Progenitor cell of endocrine pancreas (in vitro differentiated cells): ENCODE results near the gene CEP112. TPM values are rescaled to one million over a fixed set of nuclear protein-coding genes. Genes with fewer than 3 reads are reported as not detected.

Experiments
- DNase-seq: peaks from one replicate; pipeline ENCODE4 v3.0.0; 2021; ENCODE audit warnings: low spot score; ENCODE audit not compliant: unreplicated experiment
- H3K27ac Mint-ChIP-seq: 2 replicates; pipeline ENCODE4 v1.8.0; 2021; ENCODE audit warnings: mild to moderate bottlenecking, moderate library complexity, mixed read lengths
- H3K27me3 Mint-ChIP-seq: 2 replicates; pipeline ENCODE4 v1.8.0; 2021; ENCODE audit warnings: mixed read lengths
- H3K36me3 Mint-ChIP-seq: 2 replicates; pipeline ENCODE4 v1.8.0; 2022; ENCODE audit warnings: mixed read lengths; ENCODE audit not compliant: insufficient read depth
- H3K4me1 Mint-ChIP-seq: 2 replicates; pipeline ENCODE4 v1.8.0; 2021; ENCODE audit warnings: low read depth, mixed read lengths
- H3K4me3 Mint-ChIP-seq: 2 replicates; pipeline ENCODE4 v1.8.0; 2021; ENCODE audit warnings: low read depth, mild to moderate bottlenecking, moderate library complexity, mixed read lengths
- H3K9me3 Mint-ChIP-seq: 2 replicates; pipeline ENCODE4 v1.8.0; 2021; ENCODE audit warnings: low read depth, mixed read lengths
- total RNA-seq: library from RNA; stranded (reverse); gene quantifications from 2 replicates; pipeline ENCODE4 v1.2.1, GENCODE V29; 2021
- TF ChIP-seq, protein P1 (sequence below): fragments of 200-600 bp; sonication (generic); IDR thresholded peaks from one replicate; pipeline ENCODE4 v1.5.0; 2021; ENCODE audit warnings: antibody characterized with exemption, mild to moderate bottlenecking; ENCODE audit not compliant: unreplicated experiment

The CEP112 gene
- total RNA-seq, 1 donor from 2014 or later, result 24.3 TPM

DNA sequence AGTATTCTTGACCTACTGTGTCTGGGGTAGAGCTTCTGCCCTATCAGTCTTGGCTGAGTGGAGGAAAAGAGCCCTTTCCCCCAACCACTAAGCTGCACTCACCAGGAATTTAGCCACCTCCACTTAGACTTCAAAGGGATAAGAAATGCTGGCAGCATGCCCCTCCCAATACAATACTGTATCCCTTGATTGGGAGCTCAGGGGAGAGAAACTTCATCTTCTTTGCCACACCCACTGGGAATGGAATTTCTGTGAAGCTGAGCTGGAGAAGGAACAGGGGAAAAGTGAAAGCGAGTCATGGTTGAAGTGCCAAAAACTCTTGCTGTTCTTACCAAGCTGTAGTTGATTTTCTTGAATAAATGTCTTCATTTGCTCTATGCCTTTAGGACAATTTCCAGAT, 68.8 kb downstream of the CEP112 start:
- no peak overlapping the region for H3K4me3 Mint-ChIP-seq
- H3K9me3 Mint-ChIP-seq, result peaks cover 14% of the 10 kb centered on the region
- no peak overlapping the region for H3K27ac Mint-ChIP-seq
- H3K36me3 Mint-ChIP-seq, result peaks cover 31% of the 10 kb centered on the region
- TF ChIP-seq, protein P1, sequence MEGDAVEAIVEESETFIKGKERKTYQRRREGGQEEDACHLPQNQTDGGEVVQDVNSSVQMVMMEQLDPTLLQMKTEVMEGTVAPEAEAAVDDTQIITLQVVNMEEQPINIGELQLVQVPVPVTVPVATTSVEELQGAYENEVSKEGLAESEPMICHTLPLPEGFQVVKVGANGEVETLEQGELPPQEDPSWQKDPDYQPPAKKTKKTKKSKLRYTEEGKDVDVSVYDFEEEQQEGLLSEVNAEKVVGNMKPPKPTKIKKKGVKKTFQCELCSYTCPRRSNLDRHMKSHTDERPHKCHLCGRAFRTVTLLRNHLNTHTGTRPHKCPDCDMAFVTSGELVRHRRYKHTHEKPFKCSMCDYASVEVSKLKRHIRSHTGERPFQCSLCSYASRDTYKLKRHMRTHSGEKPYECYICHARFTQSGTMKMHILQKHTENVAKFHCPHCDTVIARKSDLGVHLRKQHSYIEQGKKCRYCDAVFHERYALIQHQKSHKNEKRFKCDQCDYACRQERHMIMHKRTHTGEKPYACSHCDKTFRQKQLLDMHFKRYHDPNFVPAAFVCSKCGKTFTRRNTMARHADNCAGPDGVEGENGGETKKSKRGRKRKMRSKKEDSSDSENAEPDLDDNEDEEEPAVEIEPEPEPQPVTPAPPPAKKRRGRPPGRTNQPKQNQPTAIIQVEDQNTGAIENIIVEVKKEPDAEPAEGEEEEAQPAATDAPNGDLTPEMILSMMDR, result no peak
- no peaks in the 10 kb centered on the region for H3K4me1 Mint-ChIP-seq
- no peaks in the 10 kb centered on the region for H3K27me3 Mint-ChIP-seq
- no peak for DNase-seq

DNA sequence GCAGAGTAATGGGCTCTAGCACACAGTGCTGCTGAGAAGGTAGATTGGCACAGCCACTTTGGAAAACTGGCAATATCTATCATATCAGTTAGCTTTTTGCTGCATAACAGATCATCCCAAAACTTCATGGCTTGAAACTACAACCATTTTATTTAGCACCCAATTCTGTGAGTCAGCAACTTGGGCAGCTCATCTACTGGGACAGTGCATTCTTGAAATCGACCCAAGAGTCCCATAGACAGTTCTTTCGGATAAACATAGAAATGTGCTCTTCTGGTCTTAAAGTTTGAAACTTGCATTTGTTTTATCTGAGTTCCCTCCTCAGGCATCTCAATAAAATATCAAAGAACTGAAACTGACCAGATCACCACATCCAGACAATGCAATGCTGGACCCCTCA, 76.7 kb downstream of the CEP112 start:
- H3K27me3 Mint-ChIP-seq, result no peaks in the 10 kb centered on the region
- no peak for DNase-seq
- H3K4me3 Mint-ChIP-seq, result no peak overlapping the region
- TF ChIP-seq, protein P1, result no peak
- H3K9me3 Mint-ChIP-seq, result peaks cover 31% of the 10 kb centered on the region
- H3K36me3 Mint-ChIP-seq, result peaks cover 26% of the 10 kb centered on the region
- H3K27ac Mint-ChIP-seq, result no peak overlapping the region
- H3K4me1 Mint-ChIP-seq, result no peaks in the 10 kb centered on the region

DNA sequence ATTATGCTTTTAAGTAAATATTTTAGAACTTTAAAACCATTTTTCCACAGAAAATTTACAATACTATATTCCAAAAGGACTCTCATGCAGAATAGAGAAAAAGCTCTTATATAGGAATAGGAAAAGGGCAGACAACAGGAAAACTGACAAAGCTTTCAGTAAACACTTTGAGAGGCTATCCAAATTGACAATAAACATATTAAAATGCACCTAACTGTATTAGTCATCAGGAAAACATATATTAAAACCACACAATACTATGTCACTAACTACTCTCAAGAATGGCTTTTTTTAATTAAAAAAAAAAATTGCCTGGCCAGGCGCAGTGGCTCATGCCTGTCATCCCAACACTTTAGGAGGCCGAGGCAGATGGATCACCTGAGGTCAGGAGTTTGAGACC, 77.3 kb downstream of the CEP112 start:
- TF ChIP-seq, protein P1, result no peak
- no peaks in the 10 kb centered on the region for H3K4me1 Mint-ChIP-seq
- no peaks in the 10 kb centered on the region for H3K27me3 Mint-ChIP-seq
- peaks cover 28% of the 10 kb centered on the region for H3K9me3 Mint-ChIP-seq
- H3K4me3 Mint-ChIP-seq, result no peak overlapping the region
- H3K36me3 Mint-ChIP-seq, result peaks cover 24% of the 10 kb centered on the region
- no peak overlapping the region for H3K27ac Mint-ChIP-seq
- no peak for DNase-seq

DNA sequence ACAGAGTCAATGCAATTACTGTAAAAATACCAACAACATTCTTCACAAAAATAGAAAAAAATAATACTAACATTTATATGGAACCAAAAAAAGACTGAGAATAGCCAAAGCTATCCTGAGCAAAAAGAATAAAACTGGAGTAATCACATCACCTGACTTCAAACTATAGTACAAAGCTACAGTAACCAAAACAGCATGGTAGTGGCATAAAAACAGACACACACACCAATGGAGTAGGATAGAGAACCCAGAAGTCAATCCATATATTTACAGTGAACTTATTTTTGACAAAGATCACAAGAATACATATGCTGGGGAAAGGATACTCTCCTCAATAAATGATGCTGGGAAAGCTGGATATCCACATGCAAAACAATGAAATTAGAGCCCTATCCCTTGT, 84.2 kb downstream of the CEP112 start:
- H3K27me3 Mint-ChIP-seq, result no peaks in the 10 kb centered on the region
- H3K9me3 Mint-ChIP-seq, result peaks cover 34% of the 10 kb centered on the region
- no peak overlapping the region for H3K27ac Mint-ChIP-seq

DNA sequence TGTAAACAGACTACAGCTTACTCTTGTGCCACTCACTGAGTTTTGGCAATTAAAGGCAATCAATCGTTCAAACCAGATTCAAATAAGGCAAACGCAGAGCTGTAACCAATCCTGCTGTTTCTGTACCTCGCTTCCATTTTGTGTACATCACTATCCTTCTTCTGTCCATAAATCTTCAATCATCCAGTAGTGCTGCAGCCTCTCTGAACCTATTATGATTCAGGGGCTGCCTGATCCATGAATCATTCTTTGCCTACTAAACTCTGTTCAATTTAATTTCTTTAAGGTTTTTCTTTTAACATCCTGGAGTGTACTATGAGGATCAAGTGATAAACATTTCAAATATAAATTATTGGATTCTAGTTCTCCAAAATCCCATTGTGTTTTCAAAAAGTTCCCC, 93.9 kb downstream of the CEP112 start:
- DNase-seq, result no peak
- H3K36me3 Mint-ChIP-seq, result peaks cover 18% of the 10 kb centered on the region

More for the DNA sequence above, 84.2 kb downstream of the CEP112 start:
- no peak overlapping the region for H3K4me3 Mint-ChIP-seq
- DNase-seq, result no peak
- H3K36me3 Mint-ChIP-seq, result peaks cover 27% of the 10 kb centered on the region
- no peaks in the 10 kb centered on the region for H3K4me1 Mint-ChIP-seq
- TF ChIP-seq, protein P1, result no peak

More for the DNA sequence above, 93.9 kb downstream of the CEP112 start:
- H3K27ac Mint-ChIP-seq, result no peak overlapping the region
- H3K4me3 Mint-ChIP-seq, result no peak overlapping the region
- H3K9me3 Mint-ChIP-seq, result peaks cover 3% of the 10 kb centered on the region
- TF ChIP-seq, protein P1, result no peak
- no peaks in the 10 kb centered on the region for H3K4me1 Mint-ChIP-seq
- no peaks in the 10 kb centered on the region for H3K27me3 Mint-ChIP-seq
